Sigmoid colon (tissue), 7 donors: Measurements from ENCODE around the gene OSCAR. TPM values are rescaled to one million over a fixed set of nuclear protein-coding genes. Genes with fewer than 3 reads are reported as not detected.

Experiments used
- DNase-seq: peaks from one replicate; pipeline ENCODE4 v3.0.0-alpha.2; 2019
- H3K27ac ChIP-seq, 4 donors: fragments of 200-600 bp; sonication (generic); one replicate each; pipeline ENCODE4 v1.5.1; 2016 to 2019; ENCODE audit warnings: mild to moderate bottlenecking in 1 of 4
- H3K27me3 ChIP-seq, 3 donors: fragments of 200-600 bp; sonication (generic); one replicate each; pipeline ENCODE4 v1.5.1; 2019; ENCODE audit warnings: mild to moderate bottlenecking in 1 of 3
- H3K36me3 ChIP-seq, 4 donors: fragments of 200-600 bp; sonication (generic); one replicate each; pipeline ENCODE4 v1.5.1; 2016 to 2019
- H3K4me1 ChIP-seq, 4 donors: fragments of 200-600 bp; sonication (generic); one replicate each; pipeline ENCODE4 v1.5.1; 2017 to 2019
- H3K4me3 ChIP-seq, 4 donors: fragments of 200-600 bp; sonication (generic); one replicate each; pipeline ENCODE4 v1.5.1; 2017 to 2019; ENCODE audit warnings: mild to moderate bottlenecking in 2 of 4, moderate library complexity in 1 of 4
- H3K9me3 ChIP-seq, 4 donors: fragments of 200-600 bp in 3 of 4; sonication (generic) in 3 of 4; one replicate each; pipeline versions ENCODE4 v1.5.1 to v1.6.1; 2013 to 2019
- CTCF ChIP-seq, 4 experiments: fragments of 450-650 bp in 3 of 4; fragments of 200-600 bp in 1 of 4; IDR thresholded peaks; one replicate each; pipeline ENCODE4 v1.5.1; 2016 to 2019; ENCODE audit warnings: antibody characterized with exemption in 4 of 4, mild to moderate bottlenecking in 3 of 4, moderate library complexity in 2 of 4
- EP300 ChIP-seq, 4 donors: sonication (generic); formaldehyde crosslinking; IDR thresholded peaks; one replicate each; pipeline ENCODE4 v1.6.1; 2017; ENCODE audit warnings: antibody characterized with exemption in 4 of 4
- POLR2A ChIP-seq, 2 donors: fragments of 450-650 bp; IDR thresholded peaks; one replicate each; pipeline ENCODE4 v1.6.1; 2016; ENCODE audit warnings: antibody characterized with exemption in 2 of 2, mild to moderate bottlenecking in 2 of 2, moderate library complexity in 2 of 2
- POLR2AphosphoS5 ChIP-seq, 4 donors: sonication (generic); formaldehyde crosslinking; IDR thresholded peaks; one replicate each; pipeline ENCODE4 v1.6.1; 2017; ENCODE audit warnings: antibody characterized with exemption in 4 of 4
- WGBS, 2 donors: extraction: QIAGEN DNeasy Blood & Tissue Kit; methylation state at CpG; one replicate each; pipeline ENCODE4 v1.1.7; 2013; 5-methylcytosine and 5-hydroxymethylcytosine counted together
- intact Hi-C: fragments of 100-400 bp; cut with DNase I; formaldehyde crosslinking; loops from one replicate; pipeline ENCODE4 v1.15.1; 2023
- polyA plus RNA-seq, 3 donors: library from polyadenylated mRNA; stranded (reverse); fragments of 200-250 nt; gene quantifications; one replicate each; pipeline ENCODE4 v1.2.3, GENCODE V29; 2013
- total RNA-seq, 4 donors: library from RNA; depleted of rRNA; stranded (reverse); fragments of >200 nt; gene quantifications; one replicate each; pipeline ENCODE4 v1.1.0, GENCODE V29; 2016
- donor health status: healthy with polysubstance abuse.
- donor health status: Bipolar disorder and iron deficiency.
- donor health status: healthy.

The OSCAR gene
- total and polyA plus RNA-seq, 7 donors, result 0.93 to 4.2 (median 3.1) TPM; not detected in 3

DNA sequence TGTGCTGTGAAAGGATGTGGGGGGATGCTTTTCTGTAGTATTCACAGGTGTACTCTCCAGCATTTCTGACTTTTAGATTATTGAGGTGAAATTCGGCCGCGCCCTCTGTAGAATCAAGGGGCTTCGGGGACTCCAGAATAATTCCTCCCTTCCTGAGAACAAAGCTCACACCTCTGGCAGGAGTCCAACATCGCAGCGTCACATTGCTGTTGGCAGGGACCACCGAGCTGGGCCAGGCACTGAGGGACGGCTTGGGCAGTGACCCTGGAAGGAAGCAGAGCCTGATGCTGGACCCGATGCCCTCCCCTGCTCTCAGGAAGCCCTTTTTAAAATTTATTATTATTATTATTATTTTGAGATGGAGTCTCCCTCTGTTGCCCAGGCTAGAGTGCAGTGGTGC is 25.8 kb downstream of the OSCAR start:
- 81 to 83% methylated on average over 9 of the region's 9 CpGs for WGBS, 2 donors
- no peaks in the 10 kb centered on the region for H3K27me3 ChIP-seq
- no peaks in the 10 kb centered on the region for H3K9me3 ChIP-seq
- no peak overlapping the region for H3K27ac ChIP-seq
- H3K36me3 ChIP-seq, result no peaks in the 10 kb centered on the region
- H3K4me3 ChIP-seq, result no peak overlapping the region
- no peak for DNase-seq
- TF ChIP-seq CTCF (IDR thresholded peaks at IDR 0.05), result no peak
- TF ChIP-seq EP300 (IDR thresholded peaks at IDR 0.05), result no peak
- TF ChIP-seq POLR2AphosphoS5 (IDR thresholded peaks at IDR 0.05), result no peak
- TF ChIP-seq POLR2A (IDR thresholded peaks at IDR 0.05), result no peak
- no peaks in the 10 kb centered on the region for H3K4me1 ChIP-seq
- intact Hi-C loops, result no loop called here

DNA sequence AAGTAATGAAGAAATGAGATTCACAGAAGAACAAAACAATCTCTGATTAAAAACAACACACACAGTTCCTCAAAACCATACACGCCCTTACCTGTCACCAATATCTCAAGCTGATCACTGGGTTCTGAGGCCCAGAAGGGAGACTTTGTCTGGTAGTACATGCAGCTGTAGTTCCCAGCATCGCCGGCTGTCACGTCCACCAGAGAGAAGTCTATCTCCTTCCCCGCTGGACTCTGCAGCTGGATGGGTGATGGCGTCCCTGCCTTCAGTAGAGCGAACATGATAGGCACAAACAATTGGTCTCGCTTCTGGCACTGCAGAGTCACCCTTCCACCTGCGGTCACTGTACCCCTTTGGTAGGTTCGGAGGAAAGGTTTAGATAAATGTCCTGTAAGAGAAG is 26.8 kb downstream of the OSCAR start:
- no peak overlapping the region for H3K27ac ChIP-seq
- no peak for DNase-seq
- H3K9me3 ChIP-seq, result peaks cover 0 to 2% (median 0%) of the 10 kb centered on the region in 4 donors
- no peaks in the 10 kb centered on the region for H3K27me3 ChIP-seq
- TF ChIP-seq CTCF (IDR thresholded peaks at IDR 0.05), result no peak
- TF ChIP-seq POLR2AphosphoS5 (IDR thresholded peaks at IDR 0.05), result no peak
- TF ChIP-seq EP300 (IDR thresholded peaks at IDR 0.05), result no peak
- no peak for TF ChIP-seq POLR2A (IDR thresholded peaks at IDR 0.05)
- H3K4me1 ChIP-seq, result no peaks in the 10 kb centered on the region
- no peak overlapping the region for H3K4me3 ChIP-seq
- H3K36me3 ChIP-seq, result no peaks in the 10 kb centered on the region
- 85 to 89% methylated on average over 10 of the region's 10 CpGs for WGBS, 2 donors
- intact Hi-C loops, result no loop called here

GRCh38 chr19:54069470-54069869 is 31.1 kb downstream of the OSCAR start:
- Histone ChIP-seq H3K4me1 (no peaks in the 10 kb centered on the region), H3K9me3 (peaks cover 0 to 2% (median 0%) of the 10 kb centered on the region in 4 donors), H3K27me3 (no peaks in the 10 kb centered on the region), H3K27ac (no peak overlapping the region), H3K36me3 (no peaks in the 10 kb centered on the region), H3K4me3 (no peak overlapping the region)
- DNase-seq, result no peak
- intact Hi-C loops, result no loop called here
- TF ChIP-seq CTCF (IDR thresholded peaks at IDR 0.05) (no peak), POLR2AphosphoS5 (IDR thresholded peaks at IDR 0.05) (no peak), EP300 (IDR thresholded peaks at IDR 0.05) (no peak), POLR2A (IDR thresholded peaks at IDR 0.05) (no peak)
- WGBS, 2 donors, result 67 to 71% methylated on average over 5 of the region's 5 CpGs

GRCh38 chr19:54063350-54064116 is 37.1 kb downstream of the OSCAR start, which contains the start of gene VSTM1:
VSTM1 (minus strand) TSS chr19:54063897; CDS start chr19:54063777, 120 bp downstream.
- Histone ChIP-seq H3K9me3 (no peaks in the 10 kb centered on the region), H3K27me3 (no peaks in the 10 kb centered on the region), H3K4me1 (no peaks in the 10 kb centered on the region), H3K36me3 (no peaks in the 10 kb centered on the region), H3K27ac (no peak within 1 kb of the TSS), H3K4me3 (no peak within 1 kb of the TSS)
- intact Hi-C loops, result no loop called here
- 68 to 84% methylated on average over 34 of the region's 34 CpGs for WGBS, 2 donors
- DNase-seq, result peak; percentile 44
- no peak for TF ChIP-seq POLR2AphosphoS5 (IDR thresholded peaks at IDR 0.05)
- no peak for TF ChIP-seq CTCF (IDR thresholded peaks at IDR 0.05)
- TF ChIP-seq POLR2A (IDR thresholded peaks at IDR 0.05), result no peak
- TF ChIP-seq EP300 (IDR thresholded peaks at IDR 0.05), result no peak
